Omental fat pad (tissue), 4 donors: ENCODE measurements around the gene HMOX1. TPM values are rescaled to one million over a fixed set of nuclear protein-coding genes. Genes with fewer than 3 reads are reported as not detected.

Source experiments
- ATAC-seq: fragments of 150-250 bp; one replicate; pipeline ENCODE4 v1.9.1; 2016; ENCODE audit warnings: mild to moderate bottlenecking, moderate library complexity; ENCODE audit not compliant: low FRiP score
- DNase-seq: peaks from one replicate; pipeline ENCODE4 v3.0.0-alpha.2; 2019; ENCODE audit warnings: low spot score
- CTCF ChIP-seq, 3 donors: fragments of 450-650 bp; IDR thresholded peaks; one replicate each; pipeline ENCODE4 v1.5.1; 2016 to 2017; ENCODE audit warnings: antibody characterized with exemption in 3 of 3, mild to moderate bottlenecking in 3 of 3, moderate library complexity in 2 of 3
- total RNA-seq, 4 donors: library from RNA; depleted of rRNA; stranded (reverse); fragments of >200 nt; gene quantifications; one replicate each; pipeline ENCODE4 v1.1.0, GENCODE V29; 2016

The HMOX1 gene
- total RNA-seq, 4 donors from 2014 or later = 32.8 to 625 (median 159) TPM

DNA sequence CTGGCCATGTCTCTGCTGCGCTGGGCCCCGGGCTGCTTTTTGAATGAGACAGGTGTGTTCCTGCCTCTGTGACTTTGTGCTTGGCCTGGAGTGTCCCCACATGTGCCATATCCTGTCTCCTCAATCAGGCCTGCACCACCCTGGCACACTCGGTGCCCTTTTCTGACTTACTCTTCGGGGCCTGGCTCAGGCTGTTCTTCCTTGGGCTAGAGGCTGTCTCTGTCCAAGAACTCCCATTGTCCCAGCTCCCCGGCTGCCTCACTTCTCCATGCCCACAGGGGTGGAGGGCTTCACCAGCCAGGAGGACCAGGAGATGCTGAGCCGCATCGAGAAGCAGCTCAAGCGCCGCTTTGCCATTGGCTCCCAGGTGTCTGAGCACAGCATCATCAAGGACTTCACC, 42.0 kb downstream of the HMOX1 start:
- no peak for ATAC-seq
- DNase-seq = no peak
- no peak for TF ChIP-seq CTCF (IDR thresholded peaks at IDR 0.05)

- no peak for TF ChIP-seq CTCF (IDR thresholded peaks at IDR 0.05)
- DNase-seq (no peak), ATAC-seq (no peak)
Measured at GRCh38 chr22:35424081-35424480, 43.2 kb downstream of the HMOX1 start.

GRCh38 chr22:35424761-35425160, 43.9 kb downstream of the HMOX1 start:
- no peak for ATAC-seq

DNA sequence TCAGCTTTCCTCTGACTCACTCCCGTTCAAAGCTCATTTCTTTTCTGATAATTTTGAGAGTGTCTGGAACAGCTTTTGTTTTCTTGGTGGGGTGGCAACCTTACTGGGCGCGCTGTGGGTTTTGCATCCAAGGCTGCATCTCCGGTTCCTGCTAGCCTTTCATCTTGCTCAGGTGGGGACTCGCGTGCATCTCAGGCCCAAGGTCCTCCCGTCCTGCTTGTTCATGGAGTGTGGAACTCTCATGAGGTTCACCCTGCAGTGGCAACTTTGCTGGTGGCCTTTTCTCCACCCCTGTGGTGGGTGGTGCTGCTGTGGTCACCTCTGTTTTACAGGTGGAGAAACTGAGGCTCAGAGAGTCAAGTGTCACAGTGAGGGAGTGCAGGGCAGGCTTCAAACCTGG, 44.6 kb downstream of the HMOX1 start:
- ATAC-seq (no peak), DNase-seq (no peak)

More at GRCh38 chr22:35424761-35425160, 43.9 kb downstream of the HMOX1 start:
- DNase-seq = no peak
- TF ChIP-seq CTCF (IDR thresholded peaks at IDR 0.05) = no peak

DNA sequence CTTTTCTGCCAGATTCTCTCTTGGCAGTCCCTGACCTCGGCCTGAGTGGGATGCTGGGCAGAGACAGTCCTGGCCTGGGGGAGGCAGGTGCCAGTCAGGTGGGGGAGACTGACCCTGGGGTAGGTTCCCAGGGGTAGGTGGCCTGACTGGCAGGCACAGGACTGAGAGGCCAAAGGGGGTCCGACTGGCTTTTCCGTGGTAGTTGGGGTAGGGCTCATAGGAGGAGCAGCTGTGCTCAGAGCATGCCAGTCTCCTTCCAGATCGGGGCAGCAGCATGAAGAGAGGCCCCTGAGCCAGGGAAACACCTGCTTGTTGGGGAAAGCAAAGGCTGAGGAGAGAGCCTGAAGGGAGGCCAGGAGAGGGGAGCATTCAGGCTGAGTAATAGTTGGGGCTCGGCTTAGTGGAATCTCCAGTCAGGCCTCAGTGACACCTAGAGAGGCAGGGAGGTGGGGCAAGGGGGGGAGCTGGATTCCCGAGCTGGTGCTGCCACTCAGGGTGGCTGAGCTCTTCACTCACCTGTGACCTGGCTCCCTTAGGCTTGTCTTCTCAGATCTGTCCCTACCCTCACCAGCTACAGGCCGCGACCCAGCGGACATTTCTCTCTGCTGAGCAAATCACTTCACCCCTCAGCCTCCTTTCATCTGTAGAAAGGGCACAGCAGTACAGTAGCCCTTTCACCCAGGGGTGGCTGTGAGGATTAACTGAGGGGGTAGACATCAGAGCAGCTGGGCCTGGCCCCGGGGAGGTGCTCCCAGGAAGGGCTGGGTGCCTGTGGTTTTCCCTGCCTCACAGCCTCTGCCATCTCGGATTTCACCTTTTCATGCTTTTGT, 45.3 kb downstream of the HMOX1 start:
- ATAC-seq (no peak), DNase-seq (no peak)
- TF ChIP-seq CTCF (IDR thresholded peaks at IDR 0.05) = no peak

More for the DNA sequence above, 44.6 kb downstream of the HMOX1 start:
- TF ChIP-seq CTCF (IDR thresholded peaks at IDR 0.05) = no peak

DNA sequence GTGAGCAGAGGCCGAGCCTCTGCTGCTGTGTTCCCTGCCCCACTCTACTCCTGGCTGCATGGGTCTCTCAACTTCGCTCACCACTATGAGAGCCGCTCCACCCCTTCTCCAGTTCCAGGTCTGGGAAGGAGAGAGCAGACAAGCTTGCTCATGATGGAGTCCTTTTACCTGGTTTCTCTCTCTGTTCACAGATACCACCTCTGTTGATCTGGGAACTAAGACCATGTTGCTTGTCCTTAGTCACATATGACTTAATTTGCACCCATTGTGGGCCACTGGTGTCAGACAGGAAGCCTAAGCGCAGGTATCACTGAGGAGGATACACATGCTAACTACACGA, 45.9 kb downstream of the HMOX1 start:
- DNase-seq = no peak
- TF ChIP-seq CTCF (IDR thresholded peaks at IDR 0.05) = no peak
- ATAC-seq = no peak

GRCh38 chr22:35430897-35431322, 50.0 kb downstream of the HMOX1 start:
- peak; percentile 97 for ATAC-seq
- peak in 2 of 3 donors; percentile 87 to 98 for TF ChIP-seq CTCF (IDR thresholded peaks at IDR 0.05)
- DNase-seq = peak; percentile 88
